ENCODE data around the gene LRP1-AS. TPM values are rescaled to one million over a fixed set of nuclear protein-coding genes. Genes with fewer than 3 reads are reported as not detected.

Gene LRP1-AS
- total and polyA plus RNA-seq, 5 donors, result not detected

DNA sequence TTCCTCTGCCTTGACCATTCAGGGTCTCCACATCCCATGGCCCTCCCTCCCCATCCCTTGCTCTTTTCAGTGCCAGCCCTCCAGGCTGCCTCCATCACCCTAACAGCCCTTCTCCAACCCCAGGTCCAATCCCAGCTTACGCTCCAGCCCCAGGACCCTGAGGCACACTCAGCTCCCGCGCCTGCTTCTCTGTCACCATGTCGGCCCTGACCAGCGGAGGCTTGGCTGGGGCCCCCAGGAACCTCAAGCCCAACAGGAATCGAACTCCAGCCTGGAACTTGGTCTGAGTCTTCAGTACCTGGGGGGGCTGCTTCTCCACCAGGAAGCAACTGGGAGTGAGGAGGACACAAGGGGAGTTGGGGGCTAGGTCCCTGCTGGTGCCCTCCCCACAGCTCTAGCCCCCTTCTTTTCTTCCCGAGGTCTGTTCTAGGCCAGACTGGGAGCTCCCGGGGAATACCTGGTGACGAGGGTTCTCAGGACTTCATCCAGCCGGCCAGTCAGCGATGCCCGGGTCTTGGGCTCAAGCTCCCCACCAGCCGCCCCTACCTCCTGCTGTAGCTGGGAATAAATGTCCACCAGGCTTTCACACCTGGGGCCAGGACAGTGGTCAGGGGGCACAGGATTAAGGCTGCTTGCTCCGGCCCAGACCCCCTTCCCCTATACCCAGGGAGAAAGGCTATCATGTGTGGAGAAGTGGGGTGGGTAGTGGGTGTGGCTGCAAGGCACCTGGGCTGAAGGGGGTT, 42.2 kb downstream of the LRP1-AS start:
- Histone ChIP-seq H3K27me3 (ENCODE audit: control insufficient read depth, insufficient read depth) (no peaks in the 10 kb centered on the region), H3K27ac (ENCODE audit: low read length) (no peak overlapping the region), H3K9me3 (ENCODE audit: control insufficient read depth, low read length) (no peaks in the 10 kb centered on the region), H3K4me1 (ENCODE audit: control insufficient read depth, insufficient read depth, low read length) (peaks cover 8% of the 10 kb centered on the region), H3K4me3 (ENCODE audit: low read length) (no peak overlapping the region)
- DNase-seq (peak in 2 of 3 donors; percentile 35 to 44), ATAC-seq (no peak)
- intact Hi-C loops (cut with DNase I), result no loop called here
- 93% methylated on average over 14 of the region's 14 CpGs for WGBS

DNA sequence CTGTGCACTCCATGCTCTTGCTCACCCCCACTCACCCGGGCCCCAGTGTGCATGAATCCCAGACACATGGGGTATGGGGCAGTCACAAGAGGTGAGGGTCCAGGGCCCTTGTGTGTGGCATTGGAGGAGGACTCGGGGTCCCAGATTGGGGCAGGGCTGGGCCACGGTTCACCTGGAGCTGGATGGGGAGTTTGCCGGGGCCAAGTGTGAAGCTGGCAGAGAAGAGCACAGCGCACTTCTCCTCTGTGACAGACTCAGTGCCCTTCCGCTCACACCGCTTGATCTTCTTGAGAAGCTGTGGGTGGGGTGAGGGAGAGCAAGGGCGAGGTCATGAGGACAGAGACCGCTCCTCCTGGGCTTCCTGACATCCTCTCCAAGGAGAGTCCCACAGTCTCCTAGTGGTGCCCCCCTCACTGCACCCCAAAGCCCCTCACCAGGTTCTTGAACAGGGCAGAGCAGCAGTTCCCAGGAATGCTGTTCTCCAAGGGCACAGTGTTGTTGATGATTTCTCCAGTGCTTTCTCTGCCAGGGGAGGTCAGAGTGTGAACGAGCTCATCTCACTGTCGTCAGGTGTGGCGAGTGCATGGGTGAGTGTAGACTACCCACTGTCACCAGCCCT, 43.0 kb downstream of the LRP1-AS start:
- peak in 1 of 3 donors; percentile 32 for DNase-seq
- Histone ChIP-seq H3K9me3 (ENCODE audit: control insufficient read depth, low read length) (no peaks in the 10 kb centered on the region), H3K4me1 (ENCODE audit: control insufficient read depth, insufficient read depth, low read length) (peaks cover 6% of the 10 kb centered on the region), H3K4me3 (ENCODE audit: low read length) (no peak overlapping the region), H3K27ac (ENCODE audit: low read length) (no peak overlapping the region), H3K27me3 (ENCODE audit: control insufficient read depth, insufficient read depth) (no peaks in the 10 kb centered on the region)
- intact Hi-C loops (cut with DNase I), result no loop called here
- 92% methylated on average over 12 of the region's 12 CpGs for WGBS
- ATAC-seq, result no peak

DNA sequence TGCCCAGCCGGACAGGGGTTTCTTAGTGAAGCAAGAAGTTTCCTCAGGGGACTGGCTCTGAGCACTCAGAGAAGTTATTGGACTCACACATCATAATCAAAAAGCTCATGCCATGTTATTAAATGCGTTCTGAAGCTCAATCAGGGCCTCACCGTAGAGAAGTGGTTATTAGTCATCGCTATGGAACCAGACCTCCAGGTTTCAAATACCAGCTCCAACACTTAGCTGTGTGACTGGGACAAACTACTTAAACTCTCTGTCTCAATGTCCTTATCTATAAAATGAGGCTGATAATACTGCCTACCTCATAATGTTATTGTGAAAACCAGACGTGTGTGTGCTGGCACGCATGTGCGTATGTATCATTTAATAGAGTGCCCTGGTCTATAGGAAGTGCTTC, 43.6 kb downstream of the LRP1-AS start:
- ATAC-seq (no peak), DNase-seq (no peak)
- Histone ChIP-seq H3K27ac (ENCODE audit: low read length) (no peak overlapping the region), H3K4me1 (ENCODE audit: control insufficient read depth, insufficient read depth, low read length) (peaks cover 5% of the 10 kb centered on the region), H3K27me3 (ENCODE audit: control insufficient read depth, insufficient read depth) (no peaks in the 10 kb centered on the region), H3K9me3 (ENCODE audit: control insufficient read depth, low read length) (no peaks in the 10 kb centered on the region), H3K4me3 (ENCODE audit: low read length) (no peak overlapping the region)
- WGBS, result 88% methylated on average over 7 of the region's 7 CpGs
- intact Hi-C loops (cut with DNase I), result no loop called here

DNA sequence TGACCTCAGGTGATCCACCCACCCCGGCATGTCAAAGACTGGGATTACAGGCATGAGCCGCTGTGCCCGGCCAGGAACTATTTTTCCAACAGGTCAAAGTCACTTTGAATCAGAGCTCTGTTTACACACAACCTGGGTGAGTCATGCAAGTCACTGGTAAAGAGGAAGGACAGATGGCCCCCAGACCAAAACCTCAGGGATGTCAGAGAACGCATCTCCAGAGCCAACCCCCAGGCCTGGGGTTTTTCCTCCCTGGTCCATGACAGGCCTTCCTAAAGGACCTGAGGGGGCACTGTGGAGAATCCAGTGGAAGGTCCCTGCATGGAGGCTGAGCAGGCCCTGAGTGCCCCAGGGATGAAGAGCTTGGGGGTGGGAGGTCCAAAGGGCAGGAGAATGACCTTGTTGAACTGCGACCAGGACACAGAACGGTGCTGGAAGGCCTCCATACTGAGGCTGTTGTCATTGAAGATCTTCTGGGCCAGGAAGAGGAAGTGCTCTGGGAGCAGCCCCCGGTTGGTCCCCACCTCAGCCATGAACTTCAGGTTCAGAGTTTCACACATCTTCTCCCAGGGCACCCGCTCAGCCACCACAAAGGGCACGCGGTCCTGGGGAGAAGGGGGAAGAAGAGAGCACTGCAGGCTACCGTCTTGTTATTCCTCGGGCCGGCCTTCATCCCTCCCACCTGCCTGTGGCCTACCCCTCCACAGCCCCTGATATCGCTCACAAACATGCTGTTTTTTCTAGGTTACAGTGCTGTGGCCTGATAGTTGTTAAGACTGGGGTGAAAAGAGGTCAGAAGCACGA, 45.3 kb downstream of the LRP1-AS start:
- intact Hi-C loops (cut with DNase I), result no loop called here
- Histone ChIP-seq H3K9me3 (ENCODE audit: control insufficient read depth, low read length) (no peaks in the 10 kb centered on the region), H3K27me3 (ENCODE audit: control insufficient read depth, insufficient read depth) (no peaks in the 10 kb centered on the region), H3K27ac (ENCODE audit: low read length) (no peak overlapping the region), H3K4me3 (ENCODE audit: low read length) (no peak overlapping the region), H3K4me1 (ENCODE audit: control insufficient read depth, insufficient read depth, low read length) (no peaks in the 10 kb centered on the region)
- ATAC-seq (no peak), DNase-seq (peak in 2 of 3 donors; percentile 42 to 50)
- 68% methylated on average over 15 of the region's 15 CpGs for WGBS

DNA sequence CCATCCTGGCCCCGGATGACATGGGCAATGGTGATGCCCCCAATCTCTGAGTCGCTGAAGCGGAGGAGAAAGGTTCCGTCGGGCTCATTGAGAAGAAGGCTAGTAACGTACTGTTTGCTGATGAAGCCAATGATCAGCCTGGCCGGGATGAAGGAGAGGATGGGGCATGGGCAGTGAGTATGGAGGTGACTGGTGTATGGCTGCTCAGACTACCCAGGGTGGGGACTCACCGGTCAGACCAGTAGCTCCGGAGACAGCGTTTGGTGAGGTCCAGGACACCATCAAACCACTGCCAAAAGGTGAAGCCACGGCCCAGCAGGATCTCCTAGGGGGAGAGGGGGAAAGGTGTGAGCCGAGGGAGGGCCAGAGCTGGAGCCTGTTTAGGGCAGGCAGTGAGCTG, 47.7 kb downstream of the LRP1-AS start:
- ATAC-seq (no peak), DNase-seq (peak in 2 of 3 donors; percentile 21 to 38)
- intact Hi-C loops (cut with DNase I), result no loop called here
- Histone ChIP-seq H3K4me1 (ENCODE audit: control insufficient read depth, insufficient read depth, low read length) (no peaks in the 10 kb centered on the region), H3K27ac (ENCODE audit: low read length) (no peak overlapping the region), H3K27me3 (ENCODE audit: control insufficient read depth, insufficient read depth) (no peaks in the 10 kb centered on the region), H3K4me3 (ENCODE audit: low read length) (no peak overlapping the region), H3K9me3 (ENCODE audit: control insufficient read depth, low read length) (no peaks in the 10 kb centered on the region)
- WGBS, result 75% methylated on average over 12 of the region's 12 CpGs

DNA sequence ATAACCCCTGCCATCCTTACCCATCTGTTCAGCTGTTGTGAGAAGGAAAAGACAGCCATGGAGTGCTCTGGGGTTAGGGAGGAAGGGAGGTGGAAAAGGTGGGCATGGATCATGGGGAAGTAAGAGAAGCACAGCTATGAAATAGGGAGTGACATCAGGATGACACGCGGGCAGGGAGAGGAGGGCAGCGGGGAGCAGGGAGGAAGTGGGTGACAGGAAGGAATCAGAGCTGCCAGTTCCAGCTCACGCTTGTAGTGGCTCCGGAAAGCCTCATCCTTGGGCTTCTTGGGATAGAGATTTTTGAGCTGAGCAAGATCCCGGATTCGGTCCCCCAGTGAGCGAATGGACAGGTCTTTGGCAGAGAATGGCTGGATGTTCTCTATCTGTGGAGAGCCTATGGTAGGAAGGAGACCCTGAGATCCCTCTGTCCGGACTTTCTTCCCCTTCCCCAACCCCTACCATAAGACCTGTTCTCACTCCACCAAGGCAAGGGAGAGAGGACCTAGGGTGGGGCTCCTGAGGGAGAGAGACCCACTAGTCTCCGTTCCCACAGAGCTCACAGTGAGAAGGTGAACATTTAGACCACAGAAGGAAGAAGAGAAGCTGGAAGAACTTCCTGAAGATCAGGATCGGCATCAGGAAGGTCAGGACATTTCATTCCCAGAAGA, 48.2 kb downstream of the LRP1-AS start:
- intact Hi-C loops (cut with DNase I), result no loop called here
- Histone ChIP-seq H3K4me3 (ENCODE audit: low read length) (no peak overlapping the region), H3K4me1 (ENCODE audit: control insufficient read depth, insufficient read depth, low read length) (no peaks in the 10 kb centered on the region), H3K27me3 (ENCODE audit: control insufficient read depth, insufficient read depth) (no peaks in the 10 kb centered on the region), H3K27ac (ENCODE audit: low read length) (no peak overlapping the region), H3K9me3 (ENCODE audit: control insufficient read depth, low read length) (no peaks in the 10 kb centered on the region)
- no peak for DNase-seq
- no peak for ATAC-seq
- WGBS, result 72% methylated on average over 11 of the region's 11 CpGs

DNA sequence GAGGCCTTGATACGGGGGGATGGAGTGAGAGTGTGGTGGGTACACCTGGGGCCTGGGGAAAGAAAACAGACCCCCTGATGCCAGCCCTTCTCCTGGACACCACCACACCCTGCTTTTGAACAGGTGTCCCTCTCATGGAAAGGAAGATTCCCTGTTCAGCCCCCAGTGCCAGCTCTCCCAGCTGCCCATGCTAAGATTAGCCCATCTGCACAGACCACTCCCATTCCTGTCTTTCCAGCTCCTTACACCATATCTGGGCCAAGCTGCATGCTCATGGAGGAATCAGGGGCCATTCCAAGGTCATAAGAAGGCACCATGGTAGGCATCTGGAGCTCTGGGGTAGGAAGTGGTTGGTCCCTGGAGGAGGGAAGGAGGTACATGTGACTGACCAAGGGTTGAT, 48.9 kb downstream of the LRP1-AS start:
- intact Hi-C loops (cut with DNase I), result no loop called here
- no peaks in the 10 kb centered on the region for H3K9me3 ChIP-seq (ENCODE audit: control insufficient read depth, low read length)
- no peak overlapping the region for H3K4me3 ChIP-seq (ENCODE audit: low read length)
- H3K4me1 ChIP-seq (ENCODE audit: control insufficient read depth, insufficient read depth, low read length), result no peaks in the 10 kb centered on the region
- no peak overlapping the region for H3K27ac ChIP-seq (ENCODE audit: low read length)
- H3K27me3 ChIP-seq (ENCODE audit: control insufficient read depth, insufficient read depth), result no peaks in the 10 kb centered on the region
- no peak for ATAC-seq
- DNase-seq, result no peak
- 79% methylated on average over 1 of the region's 1 CpG for WGBS

DNA sequence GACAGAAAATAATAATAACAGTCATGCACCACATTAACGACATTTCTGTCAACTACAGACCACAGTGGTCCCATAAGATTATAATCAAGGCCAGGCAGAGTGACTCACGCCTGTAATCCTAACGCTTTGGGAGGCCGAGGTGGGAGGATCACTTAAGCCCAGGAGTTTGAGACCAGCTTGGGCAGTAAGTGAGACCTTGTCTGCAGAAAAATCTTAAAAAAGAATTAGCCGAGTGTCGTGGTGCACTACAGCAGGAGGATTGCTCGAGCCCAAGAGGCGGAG, 49.9 kb downstream of the LRP1-AS start:
- ATAC-seq (no peak), DNase-seq (no peak)
- Histone ChIP-seq H3K27me3 (ENCODE audit: control insufficient read depth, insufficient read depth) (no peaks in the 10 kb centered on the region), H3K4me1 (ENCODE audit: control insufficient read depth, insufficient read depth, low read length) (no peaks in the 10 kb centered on the region), H3K4me3 (ENCODE audit: low read length) (no peak overlapping the region), H3K27ac (ENCODE audit: low read length) (no peak overlapping the region), H3K9me3 (ENCODE audit: control insufficient read depth, low read length) (no peaks in the 10 kb centered on the region)
- intact Hi-C loops (cut with DNase I), result no loop called here
- WGBS, result 89% methylated on average over 8 of the region's 8 CpGs

DNA sequence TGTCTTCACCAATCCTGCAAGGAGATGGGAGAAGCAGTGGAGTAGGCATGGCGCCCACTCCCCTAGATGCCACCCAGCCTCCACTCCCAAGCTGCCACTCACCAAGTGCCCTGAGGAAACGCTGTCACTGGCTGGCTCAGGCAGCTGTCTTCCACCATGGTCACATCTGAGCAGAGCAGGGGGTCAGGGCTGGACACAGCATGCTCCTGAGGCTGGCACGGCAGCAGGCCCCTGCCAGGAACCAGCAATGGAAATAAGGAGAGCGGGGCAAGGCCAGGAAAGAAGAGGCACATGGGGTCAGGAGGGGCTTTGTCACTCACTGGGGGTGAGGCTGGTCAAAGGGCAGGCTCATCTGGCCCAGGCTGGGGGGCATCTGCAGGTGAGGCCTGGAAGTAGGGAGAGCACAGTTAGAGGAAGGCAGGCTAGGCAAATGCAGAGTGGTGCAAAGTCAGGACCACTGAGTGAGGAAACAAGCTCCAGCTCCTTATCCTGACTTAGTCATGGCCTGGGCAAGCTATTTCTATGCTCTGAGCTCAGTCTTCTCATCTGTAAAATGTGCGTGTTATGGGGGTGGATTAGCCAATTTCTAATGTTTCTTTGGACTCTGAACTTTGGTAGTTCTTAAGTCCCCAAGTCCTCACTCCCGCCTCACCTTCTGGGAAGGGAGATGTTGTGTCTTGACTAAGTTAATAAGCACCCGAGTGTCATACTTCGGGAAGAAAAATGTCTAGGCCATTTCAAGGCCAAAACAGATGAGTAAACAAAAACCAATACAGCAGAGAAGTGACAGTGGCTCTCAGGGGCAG, 50.5 kb downstream of the LRP1-AS start:
- Histone ChIP-seq H3K27ac (ENCODE audit: low read length) (no peak overlapping the region), H3K9me3 (ENCODE audit: control insufficient read depth, low read length) (no peaks in the 10 kb centered on the region), H3K27me3 (ENCODE audit: control insufficient read depth, insufficient read depth) (no peaks in the 10 kb centered on the region), H3K4me1 (ENCODE audit: control insufficient read depth, insufficient read depth, low read length) (no peaks in the 10 kb centered on the region), H3K4me3 (ENCODE audit: low read length) (no peak overlapping the region)
- peak in 1 of 3 donors; percentile 45 for DNase-seq
- 87% methylated on average over 8 of the region's 8 CpGs for WGBS
- no peak for ATAC-seq
- intact Hi-C loops (cut with DNase I), result no loop called here

DNA sequence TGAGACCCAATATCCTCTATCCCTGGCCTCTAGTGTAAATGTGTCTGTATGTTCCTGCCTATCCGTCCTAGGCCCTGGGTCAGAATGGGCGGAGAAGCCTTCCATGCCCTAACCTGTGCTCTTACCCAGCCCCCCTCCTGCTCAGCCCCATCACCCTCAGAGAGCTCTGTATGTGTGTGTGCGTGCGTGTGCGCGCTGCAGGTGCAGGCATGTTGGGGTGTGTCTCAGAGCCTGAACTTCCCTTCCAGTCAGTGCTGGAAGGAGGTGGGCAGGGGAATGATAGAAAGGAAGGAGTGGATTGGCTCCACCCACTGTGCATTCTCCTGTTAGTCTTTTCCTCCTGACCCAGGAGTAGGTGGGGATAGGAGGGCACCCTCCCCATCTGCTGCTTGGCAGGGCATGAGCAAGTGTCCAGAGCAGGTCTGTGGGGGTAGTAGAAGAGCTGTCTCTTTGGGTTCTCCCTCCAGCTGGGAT, 51.3 kb downstream of the LRP1-AS start:
- Histone ChIP-seq H3K27me3 (ENCODE audit: control insufficient read depth, insufficient read depth) (no peaks in the 10 kb centered on the region), H3K27ac (ENCODE audit: low read length) (no peak overlapping the region), H3K9me3 (ENCODE audit: control insufficient read depth, low read length) (no peaks in the 10 kb centered on the region), H3K4me3 (ENCODE audit: low read length) (no peak overlapping the region), H3K4me1 (ENCODE audit: control insufficient read depth, insufficient read depth, low read length) (peaks cover under 1% of the 10 kb centered on the region)
- ATAC-seq (no peak), DNase-seq (peak in 1 of 3 donors; percentile 40)
- WGBS, result 80% methylated on average over 6 of the region's 6 CpGs
- intact Hi-C loops (cut with DNase I), result no loop called here
